DOHH2 (cell line): ENCODE data around the gene CA6.
"Not testable (repeated sequence)": the region's sequence is repeated elsewhere in the genome, so short reads cannot be mapped to it uniquely, and the experiment has no call there.

ENCODE experiments used
- EZH2phosphoT487 ChIP-seq: fragments of 200-600 bp; sonication (generic); IDR thresholded peaks from 2 replicates; pipeline ENCODE4 v1.6.1; 2017; ENCODE audit warnings: borderline replicate concordance, mild to moderate bottlenecking, antibody characterized with exemption, low read length, moderate library complexity, mixed read lengths
- TF ChIP-seq, protein P1 (sequence below): fragments of 200-600 bp; sonication (generic); IDR thresholded peaks from one replicate; pipeline ENCODE4 v1.5.1; 2014; ENCODE audit warnings: antibody characterized with exemption, mild to moderate bottlenecking, low read depth, low read length; ENCODE audit not compliant: poor library complexity, severe bottlenecking

DNA sequence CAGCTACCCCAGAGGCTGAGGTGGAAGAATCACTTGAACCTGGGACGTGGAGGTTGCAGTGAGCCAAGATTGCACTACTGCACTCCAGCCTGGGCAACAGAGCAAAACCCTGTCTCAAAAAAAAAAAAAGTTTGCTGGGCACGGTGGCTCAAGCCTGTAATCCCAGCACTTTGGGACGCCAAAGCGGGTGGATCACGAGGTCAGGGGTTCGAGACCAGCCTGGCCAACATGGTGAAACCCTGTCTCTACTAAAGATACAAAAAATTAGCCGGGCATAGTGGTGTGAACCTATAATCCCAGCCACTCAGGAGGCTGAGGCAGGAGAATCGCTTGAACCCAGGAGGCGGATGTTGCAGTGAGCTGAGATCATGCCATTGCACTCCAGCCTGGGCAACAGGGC, 23.2 kb downstream of the CA6 start:
- TF ChIP-seq, protein P1, sequence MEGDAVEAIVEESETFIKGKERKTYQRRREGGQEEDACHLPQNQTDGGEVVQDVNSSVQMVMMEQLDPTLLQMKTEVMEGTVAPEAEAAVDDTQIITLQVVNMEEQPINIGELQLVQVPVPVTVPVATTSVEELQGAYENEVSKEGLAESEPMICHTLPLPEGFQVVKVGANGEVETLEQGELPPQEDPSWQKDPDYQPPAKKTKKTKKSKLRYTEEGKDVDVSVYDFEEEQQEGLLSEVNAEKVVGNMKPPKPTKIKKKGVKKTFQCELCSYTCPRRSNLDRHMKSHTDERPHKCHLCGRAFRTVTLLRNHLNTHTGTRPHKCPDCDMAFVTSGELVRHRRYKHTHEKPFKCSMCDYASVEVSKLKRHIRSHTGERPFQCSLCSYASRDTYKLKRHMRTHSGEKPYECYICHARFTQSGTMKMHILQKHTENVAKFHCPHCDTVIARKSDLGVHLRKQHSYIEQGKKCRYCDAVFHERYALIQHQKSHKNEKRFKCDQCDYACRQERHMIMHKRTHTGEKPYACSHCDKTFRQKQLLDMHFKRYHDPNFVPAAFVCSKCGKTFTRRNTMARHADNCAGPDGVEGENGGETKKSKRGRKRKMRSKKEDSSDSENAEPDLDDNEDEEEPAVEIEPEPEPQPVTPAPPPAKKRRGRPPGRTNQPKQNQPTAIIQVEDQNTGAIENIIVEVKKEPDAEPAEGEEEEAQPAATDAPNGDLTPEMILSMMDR, result not testable (repeated sequence)
- not testable (repeated sequence) for TF ChIP-seq EZH2phosphoT487
